ENCODE data around the gene MARS1.

MARS1 gene

DNA sequence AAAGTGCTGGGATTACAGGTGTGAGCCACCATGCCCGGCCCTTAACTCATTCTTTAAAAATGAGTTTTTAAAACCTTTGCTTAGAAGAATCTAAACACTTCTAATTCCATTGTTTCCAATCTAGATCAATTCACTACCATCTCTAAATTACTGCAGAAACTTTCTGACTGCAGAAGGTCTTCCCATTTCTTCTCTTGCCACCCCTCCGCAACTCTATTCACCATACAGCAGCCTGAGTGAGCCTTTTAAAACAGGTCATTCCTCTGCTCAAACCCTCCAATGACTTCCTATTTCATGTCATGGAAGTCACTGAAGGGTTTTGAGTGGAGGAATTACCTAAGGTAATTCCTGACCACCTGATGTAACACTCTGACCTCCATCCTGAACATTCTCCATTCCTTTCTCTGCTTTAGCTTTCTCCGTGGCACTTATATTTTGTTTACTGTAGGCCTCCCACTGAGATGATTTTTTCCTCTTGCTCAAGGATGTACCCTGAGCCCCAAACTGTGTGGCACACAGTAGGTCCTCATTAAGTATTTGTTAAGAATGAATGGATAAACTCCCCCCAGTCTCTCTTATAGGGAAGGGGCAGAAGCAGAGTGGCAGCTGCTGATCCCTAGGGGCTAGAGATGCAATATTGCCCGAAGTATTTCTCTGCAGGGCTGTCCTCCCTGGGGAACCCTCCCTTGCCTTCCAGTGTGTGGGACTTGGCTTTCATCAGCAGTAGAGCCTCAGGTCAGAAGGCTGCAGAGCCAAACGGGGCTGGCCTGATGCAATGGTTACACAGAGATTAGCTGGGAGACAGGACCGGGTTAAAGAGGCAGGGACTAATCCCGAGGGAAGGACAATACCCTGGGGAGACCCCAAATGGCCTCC, 31.3 kb downstream of the MARS1 start:
- DNase-seq: no peak

DNA sequence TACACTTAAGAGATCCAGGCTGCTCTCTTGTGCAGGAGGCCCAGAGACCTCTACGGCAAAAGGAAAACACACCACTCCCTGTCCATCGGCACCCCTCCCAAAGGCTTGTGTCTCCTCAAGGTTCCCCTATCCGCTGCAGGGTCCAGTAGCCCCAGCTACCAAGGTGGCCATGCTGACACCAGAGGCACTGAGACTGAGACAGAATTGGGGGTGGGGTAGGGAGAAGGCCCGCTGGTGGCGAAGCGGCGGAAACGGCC, 31.9 kb downstream of the MARS1 start:
- DNase-seq: no peak

DNA sequence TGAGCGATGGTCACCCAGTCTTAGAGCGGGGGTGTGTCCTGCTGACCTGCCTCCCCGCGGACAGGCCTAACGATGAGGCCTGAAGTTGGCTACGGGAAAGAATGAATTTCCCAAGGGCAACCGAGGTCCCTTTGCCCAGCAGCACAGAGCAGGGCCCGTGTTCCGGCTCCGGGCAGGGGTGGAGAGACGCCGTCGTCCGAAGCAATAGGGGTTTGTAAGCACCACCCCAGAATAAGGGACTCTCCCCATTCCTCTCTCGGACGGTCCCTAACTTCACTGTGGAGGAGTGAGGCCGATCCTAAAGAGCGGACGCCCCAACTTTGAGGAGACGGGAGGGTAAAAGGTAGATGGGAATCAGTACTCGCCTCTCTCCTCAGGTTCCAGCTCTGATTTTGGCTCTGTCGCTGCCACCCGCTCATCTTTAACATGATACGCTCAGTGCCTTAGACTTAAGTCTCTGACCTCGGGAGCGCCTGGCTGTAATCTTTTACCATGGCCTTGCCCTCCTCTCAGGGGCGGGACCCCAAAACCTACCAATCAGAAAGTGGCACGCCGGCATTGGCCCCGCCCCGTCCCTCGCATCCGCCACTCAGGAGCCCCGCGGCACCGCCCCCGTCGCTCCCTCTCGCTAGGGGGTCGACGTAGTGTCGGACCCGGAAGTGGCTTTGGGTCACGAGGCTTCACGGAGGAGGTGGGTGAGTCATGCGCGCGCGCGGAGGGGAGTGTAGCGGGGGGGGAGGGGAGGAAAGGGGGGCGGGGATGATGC, 32.4 kb downstream of the MARS1 start, which contains the start of gene DDIT3:
Gene DDIT3, minus strand, starts transcription at position 462 of the 766 bp plus-strand sequence. CDS start 3,108 bp downstream, outside the sequence.
- DNase-seq: peak; percentile 99

DNA sequence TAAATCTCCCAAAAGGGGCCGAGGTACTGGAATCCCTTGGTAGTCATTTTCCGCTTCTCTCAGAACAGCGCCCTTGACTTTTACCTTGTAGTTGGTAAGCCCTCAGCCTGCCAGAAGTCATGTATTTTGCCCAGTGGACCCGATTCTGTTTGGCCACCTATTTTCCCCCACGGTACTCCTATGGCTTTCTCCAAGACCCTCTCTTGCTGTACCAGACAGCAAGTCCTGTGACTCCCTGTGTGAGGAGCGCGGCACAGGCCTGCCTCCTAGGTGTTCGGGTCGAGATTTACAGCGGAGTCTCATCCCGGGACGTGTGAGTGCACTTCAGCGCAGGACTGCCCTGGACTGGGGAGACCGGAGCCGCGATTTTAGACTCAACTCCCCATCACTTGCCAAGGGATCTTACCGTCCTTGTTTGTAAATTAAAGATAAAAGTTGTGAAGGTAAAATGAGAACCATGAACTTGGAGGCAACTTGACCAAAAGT, 33.7 kb downstream of the MARS1 start:
- DNase-seq: peak; percentile 33

DNA sequence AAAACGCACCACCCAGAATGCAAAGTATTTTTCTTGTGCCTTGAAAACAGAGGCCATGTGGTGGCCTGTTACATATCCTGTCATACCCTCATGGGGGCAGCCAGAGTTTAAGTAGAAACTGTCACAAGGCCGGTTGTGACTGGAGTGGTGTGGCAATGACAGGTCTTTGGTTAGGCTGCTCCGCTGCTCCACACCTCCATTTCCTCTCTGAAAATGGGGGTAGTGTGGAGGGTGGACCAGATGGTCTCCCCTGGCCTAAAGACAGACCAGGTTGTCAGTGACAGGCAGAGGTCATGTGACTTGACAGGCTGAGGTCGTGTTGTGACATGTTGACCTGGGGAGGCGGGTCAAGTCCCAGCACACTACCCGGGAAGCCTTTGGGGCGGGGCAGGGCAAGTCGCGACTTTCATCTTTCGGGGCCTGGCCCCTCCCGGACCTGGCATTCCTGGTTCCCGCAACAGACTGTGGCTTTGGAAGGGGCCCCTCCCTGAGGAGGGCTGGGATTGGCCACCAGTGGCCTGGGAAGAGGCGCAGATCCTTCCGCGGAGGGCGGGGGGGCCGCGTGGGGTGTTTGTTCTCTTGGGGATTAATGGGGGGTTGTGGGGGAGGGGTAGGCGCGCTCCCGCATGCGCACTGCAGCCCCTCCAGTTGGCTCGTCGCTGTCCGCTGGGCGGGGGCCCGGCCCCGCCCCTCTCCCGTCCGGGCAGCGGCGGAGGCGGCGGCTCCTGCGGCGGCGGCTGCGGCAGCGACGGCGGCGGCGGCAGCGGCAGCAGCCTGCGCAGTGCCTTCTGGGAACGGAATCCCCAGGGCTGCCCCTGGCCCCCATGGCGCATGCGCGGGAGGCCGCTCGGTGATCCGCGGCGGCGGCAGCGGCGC, 34.4 kb downstream of the MARS1 start, which contains the start of gene MBD6:
Gene MBD6, plus strand, starts transcription at position 814 of the 876 bp plus-strand sequence. CDS start 1,480 bp downstream, outside the sequence.
- DNase-seq: peak; percentile 92

DNA sequence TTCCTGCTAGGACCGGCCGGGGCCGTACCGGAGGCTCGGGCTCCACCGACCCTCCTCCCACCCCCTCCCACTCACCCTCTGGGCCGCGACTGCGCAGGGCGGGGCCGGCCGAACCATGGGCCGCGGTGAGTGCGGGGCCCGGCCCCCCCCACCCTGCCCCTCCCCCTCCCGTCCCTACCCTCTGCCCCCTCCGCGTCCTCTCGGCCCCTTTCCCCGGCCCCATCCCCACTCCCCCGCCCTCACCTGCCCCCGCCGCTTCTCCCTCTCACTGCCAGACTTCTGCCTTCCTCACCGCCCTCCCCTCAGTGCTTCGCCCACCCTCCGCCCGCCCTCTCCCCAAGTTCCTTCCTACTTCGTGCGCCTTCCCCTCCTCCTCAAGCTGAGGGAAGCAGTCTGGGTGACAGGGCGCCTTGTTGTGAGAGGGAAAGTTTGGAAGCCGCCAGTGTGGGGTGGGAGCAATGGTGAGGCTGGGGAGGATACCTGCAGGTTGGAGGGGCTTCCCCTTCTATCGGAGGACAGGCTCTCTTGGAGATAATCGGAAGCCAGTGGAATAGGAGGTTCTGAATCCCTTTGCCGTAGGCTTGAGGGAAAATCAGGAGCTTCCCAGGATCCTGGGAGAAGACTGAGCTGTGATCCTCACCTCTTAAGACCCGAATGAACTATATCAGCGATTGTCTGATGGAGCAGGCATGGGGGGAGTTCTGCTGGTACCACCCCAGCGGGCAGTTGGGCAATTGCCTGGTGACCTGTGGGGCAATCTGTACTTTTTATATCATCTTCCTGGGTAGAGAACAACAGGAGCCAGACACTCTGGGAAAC, 35.2 kb downstream of the MARS1 start:
- no peak for DNase-seq

DNA sequence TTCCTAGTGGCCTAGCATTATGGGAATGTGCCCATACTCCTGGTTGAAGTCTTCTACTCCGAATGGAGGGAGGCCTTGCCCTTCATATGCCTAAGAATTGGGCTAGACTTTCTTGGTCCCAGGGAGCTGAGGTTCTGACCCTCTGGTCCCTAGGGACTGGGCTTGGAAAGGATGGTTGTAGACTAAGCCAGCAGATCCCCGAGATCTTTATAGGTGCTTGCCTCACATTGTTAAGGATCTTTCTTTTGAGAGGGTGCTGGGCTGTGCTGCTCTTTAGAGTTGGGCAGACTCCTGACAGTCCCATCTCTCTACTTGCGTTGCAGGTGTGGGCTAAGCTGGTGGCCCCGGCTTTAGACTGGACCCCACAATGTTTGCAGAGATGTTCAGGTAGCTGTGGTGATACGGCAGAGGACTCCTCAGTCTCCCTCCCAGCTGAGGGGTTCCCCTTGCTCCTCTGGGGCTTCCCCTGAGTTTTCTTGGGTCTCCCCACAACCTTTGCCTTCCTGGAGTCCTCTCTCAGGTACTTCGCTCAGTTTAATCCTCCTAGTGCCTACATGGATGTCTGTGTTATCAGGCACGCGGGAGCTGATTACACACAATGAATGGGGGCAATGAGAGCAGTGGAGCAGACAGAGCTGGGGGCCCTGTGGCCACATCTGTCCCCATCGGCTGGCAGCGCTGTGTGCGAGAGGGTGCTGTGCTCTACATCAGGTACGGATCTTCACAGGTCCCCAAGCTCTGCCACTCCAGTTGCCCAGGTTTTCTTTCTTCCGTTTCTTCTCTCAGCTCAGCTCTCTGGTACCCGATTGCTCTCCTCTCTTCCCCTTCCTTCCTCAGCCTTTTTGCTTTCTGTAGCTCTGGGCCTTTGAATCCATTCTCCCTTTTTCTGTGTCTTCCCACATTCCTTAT, 36.1 kb downstream of the MARS1 start:
- DNase-seq: no peak

DNA sequence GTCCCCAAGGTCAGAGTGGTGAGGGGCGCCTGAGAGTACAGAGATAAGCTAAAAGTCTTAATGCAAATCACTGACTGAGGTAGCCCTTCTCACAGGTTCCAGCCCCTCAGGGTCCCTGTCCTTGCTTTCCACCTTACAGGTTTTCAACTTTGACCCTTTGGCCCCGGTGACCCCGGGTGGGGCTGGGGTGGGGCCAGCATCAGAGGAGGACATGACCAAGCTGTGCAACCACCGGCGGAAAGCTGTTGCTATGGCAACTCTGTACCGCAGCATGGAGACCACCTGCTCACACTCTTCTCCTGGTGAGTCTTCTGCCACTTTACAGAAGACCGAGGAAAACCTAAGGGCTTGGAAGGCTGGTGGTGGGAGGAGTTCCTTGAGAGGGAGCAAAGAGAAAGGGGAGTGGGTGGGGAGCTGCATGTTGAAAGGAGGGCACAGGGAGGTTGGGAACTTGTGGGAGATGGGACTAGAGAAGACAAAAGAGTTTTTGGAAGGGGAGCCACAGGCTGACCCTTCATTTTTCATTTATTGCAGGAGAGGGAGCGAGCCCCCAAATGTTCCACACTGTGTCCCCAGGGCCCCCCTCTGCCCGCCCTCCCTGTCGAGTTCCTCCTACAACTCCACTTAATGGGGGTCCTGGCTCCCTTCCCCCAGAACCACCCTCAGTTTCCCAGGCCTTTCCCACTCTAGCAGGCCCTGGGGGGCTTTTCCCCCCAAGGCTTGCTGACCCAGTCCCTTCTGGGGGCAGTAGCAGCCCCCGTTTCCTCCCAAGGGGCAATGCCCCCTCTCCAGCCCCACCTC, 37.1 kb downstream of the MARS1 start:
- no peak for DNase-seq

DNA sequence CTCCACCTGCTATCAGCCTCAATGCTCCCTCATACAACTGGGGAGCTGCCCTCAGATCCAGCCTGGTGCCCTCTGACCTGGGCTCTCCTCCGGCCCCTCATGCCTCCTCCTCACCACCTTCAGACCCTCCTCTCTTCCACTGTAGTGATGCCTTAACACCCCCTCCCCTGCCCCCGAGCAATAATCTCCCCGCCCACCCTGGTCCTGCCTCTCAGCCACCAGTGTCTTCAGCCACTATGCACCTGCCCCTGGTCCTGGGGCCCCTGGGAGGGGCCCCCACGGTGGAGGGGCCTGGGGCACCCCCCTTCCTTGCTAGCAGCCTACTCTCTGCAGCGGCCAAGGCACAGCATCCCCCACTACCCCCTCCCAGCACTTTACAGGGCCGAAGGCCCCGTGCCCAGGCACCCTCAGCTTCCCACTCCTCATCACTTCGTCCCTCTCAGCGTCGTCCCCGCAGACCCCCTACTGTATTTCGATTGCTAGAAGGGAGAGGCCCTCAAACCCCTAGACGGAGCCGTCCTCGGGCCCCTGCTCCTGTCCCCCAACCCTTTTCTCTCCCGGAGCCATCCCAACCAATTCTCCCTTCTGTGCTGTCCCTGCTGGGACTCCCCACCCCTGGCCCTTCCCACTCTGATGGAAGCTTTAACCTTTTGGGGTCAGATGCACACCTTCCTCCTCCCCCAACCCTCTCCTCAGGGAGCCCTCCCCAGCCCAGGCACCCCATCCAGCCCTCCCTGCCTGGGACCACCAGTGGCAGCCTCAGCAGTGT, 37.9 kb downstream of the MARS1 start:
- DNase-seq: no peak

DNA sequence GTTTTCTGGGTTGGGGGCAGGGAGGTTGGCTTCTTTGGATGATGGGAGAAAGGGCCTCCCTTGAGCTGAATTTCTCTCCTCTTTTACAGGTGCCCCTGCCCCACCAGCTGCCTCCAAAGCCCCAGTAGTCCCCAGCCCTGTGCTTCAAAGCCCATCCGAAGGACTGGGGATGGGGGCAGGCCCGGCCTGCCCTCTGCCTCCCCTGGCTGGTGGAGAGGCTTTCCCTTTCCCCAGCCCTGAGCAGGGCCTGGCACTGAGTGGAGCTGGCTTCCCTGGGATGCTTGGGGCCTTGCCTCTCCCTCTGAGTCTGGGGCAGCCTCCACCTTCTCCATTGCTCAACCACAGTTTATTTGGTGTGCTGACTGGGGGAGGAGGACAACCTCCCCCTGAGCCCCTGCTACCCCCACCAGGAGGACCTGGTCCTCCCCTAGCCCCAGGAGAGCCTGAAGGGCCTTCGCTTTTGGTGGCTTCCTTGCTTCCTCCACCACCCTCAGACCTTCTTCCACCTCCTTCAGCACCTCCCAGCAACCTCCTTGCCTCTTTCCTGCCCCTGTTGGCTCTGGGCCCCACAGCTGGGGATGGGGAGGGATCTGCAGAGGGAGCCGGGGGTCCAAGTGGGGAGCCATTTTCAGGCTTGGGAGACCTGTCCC, 38.7 kb downstream of the MARS1 start:
- no peak for DNase-seq

DNA sequence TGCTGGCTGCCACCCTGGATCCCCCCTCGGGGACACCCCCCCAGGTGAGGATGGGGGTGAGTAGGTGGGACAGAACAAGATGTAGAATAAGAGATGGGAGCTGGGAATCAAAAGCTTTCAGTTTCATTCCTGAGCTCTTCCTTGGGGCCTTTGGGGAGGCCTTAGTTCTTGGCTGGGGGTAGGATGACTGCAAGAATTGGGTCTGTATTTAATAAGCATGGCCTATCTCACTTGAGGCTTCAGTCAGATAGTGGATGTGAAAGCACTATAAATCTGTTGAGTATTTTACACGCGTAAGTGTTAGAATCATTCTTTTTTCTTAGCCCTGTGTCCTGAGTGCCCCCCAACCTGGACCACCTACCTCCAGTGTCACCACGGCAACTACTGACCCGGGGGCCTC, 39.3 kb downstream of the MARS1 start:
- no peak for DNase-seq

DNA sequence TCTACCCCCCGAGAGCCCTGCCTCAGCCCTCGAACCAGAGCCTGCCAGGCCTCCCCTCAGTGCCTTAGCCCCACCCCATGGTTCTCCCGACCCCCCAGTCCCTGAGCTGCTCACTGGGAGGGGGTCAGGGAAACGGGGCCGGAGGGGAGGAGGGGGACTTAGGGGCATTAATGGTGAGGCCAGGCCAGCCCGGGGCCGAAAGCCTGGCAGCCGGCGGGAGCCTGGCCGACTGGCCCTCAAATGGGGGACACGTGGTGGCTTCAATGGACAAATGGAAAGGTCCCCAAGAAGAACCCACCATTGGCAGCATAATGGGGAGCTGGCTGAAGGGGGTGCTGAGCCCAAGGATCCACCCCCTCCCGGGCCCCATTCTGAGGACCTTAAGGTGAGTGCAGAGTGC, 40.3 kb downstream of the MARS1 start:
- DNase-seq: no peak

DNA sequence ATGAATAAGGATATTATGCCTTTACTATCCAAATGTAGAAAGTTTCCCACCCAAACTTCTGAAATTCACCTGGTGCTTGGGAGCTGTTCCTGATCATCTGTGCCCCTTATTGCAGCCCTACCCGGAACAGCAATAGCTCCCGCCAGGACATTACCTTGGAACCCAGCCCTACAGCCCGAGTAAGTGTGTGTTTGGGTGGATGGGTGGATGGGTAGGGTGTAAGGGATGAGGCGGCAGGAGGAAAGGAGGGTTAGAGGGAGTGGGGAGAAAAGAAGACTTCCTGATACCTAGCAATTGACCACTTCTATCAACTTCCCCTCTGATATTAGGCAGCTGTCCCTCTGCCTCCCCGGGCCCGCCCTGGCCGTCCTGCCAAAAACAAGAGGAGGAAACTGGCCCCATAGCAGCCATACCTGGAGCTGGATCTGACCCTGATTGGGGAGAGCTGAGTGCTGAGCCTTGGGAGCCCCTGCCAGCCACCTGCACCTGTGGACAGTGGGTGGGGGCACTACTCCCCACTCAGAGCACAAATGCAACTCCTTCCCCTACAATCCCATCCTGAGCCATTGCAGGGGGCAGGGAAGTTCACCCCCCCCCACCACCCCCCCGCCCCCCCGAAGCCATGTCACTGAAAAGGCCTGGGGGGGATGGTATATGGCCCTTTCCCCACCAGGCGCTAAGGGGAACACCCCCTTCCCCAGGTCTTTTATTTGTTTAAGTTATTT, 41.1 kb downstream of the MARS1 start:
- no peak for DNase-seq

DNA sequence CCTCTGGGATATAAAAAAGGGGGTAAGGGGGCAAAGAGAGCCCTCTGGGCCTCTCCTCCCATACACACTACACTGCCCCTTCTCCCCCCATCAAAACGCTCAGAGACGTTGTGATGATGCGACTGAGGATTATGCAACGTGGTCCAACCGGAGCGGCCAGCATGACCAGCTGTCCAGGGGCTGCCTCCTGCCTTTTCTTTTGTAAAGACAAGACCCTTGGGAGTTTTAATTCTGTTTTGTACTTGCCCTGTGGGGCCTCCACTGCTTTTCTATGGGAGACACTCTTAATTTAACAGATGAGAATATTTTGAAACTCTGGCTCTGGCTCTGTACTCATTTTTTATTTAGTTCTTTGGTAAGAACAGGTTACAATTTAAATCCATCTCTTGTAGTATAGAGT, 42.0 kb downstream of the MARS1 start:
- DNase-seq: no peak

DNA sequence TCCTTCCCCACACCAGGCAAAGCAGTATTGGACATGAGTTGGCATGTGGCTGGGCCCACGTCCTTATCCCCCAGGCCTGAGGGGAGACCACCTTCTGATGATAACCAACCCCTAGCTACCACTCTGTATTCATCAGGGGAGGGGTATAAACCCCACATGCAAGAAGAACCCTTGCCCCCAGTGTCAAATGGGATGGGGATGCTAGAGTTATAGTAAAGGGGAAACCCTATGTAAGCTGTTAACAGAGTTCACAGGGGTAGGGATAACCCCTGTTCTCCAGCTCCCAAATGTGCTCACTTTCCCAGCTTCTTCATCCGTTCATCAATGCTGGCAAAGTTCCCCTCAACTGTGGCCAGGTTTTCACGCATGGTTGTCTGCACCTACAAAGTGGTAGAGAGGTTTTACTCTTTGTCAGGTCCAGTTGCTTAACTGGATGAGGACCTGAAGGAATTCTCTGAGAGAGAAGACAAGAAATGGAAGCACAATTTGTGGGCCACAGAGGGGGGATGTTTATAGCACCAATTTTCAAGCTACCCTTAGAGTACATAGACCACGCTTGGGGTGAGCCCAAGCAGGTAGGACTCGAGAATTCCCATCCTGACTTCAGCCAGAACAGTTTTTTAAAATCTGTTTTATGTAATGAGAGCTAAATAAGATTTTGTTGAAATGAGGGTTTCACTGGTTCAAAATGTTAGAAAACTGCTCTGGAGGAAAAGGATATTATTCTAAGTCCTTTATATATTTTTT, 42.7 kb downstream of the MARS1 start:
- DNase-seq: no peak

DNA sequence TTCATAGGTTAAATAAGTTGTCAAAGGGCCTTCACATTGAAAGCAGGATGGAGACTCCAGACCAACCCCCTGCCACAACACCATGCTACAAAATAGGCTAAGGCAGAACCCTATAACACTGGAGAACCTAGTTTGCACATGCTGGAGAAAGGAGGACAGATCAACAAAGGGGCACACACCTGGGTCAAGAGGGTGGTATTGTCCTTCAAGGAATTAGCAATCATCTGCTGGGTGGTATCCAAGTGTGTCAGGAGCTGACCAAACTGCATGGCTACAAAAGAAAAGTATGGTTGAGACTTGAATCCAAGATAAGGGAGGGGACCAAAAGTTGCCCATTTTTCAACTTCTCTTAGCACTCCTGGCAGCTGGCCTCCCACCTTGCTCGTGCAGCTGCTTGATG, 44.0 kb downstream of the MARS1 start:
- DNase-seq: no peak

DNA sequence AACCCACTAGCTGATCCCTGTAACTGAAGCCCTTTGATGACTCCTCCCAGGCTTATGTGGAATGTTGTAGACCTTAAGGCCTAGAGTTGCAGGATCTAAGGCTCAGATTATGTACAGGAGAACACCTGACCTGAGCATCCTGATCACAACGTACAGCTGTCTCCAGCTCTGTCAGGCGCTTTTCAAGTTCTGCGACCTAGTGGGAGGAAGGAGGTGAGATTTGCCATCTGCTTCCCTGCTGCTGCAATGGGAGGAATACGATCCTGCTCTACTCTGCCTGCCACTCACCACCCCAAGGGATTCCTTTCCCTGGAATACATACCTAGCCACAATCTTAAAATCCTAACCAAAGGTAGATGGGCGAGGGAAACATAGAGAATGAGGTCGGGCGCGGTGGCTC, 45.2 kb downstream of the MARS1 start:
- DNase-seq: no peak

Measured in NCI-H510A (cell line).